ENCODE measurements around the gene FNDC3B. TPM values are rescaled to one million over a fixed set of nuclear protein-coding genes. Genes with fewer than 3 reads are reported as not detected.

Gene FNDC3B
- total RNA-seq, 1 experiment from 2014 or later: 48.6 TPM

GRCh38 chr3:172065967-172066762, 26.8 kb downstream of the FNDC3B start:
- Histone ChIP-seq H3F3A (ENCODE audit: low read length, unreplicated experiment) (no peaks in the 10 kb centered on the region), H3K9me3 (ENCODE audit: low read length) (no peaks in the 10 kb centered on the region), H2AFZ (ENCODE audit: low read length) (no peak overlapping the region), H3K27ac (ENCODE audit: low read length) (no peak overlapping the region), H3K27me3 (ENCODE audit: low read length) (no peaks in the 10 kb centered on the region), H3K4me1 (ENCODE audit: insufficient read depth, low read length) (peaks cover 20% of the 10 kb centered on the region; the same call in 1 of the 2 replicates), H3K36me3 (ENCODE audit: low read depth, low read length) (peaks cover 9% of the 10 kb centered on the region; the same call in 1 of the 2 replicates), H3K4me3 (ENCODE audit: low read length) (no peak overlapping the region), H3K9me2 (replicated peaks; ENCODE audit: low read length) (no peaks in the 10 kb centered on the region), H3K4me2 (ENCODE audit: low read length) (no peak overlapping the region), H3K9ac (ENCODE audit: low read length) (no peak overlapping the region), H3K79me2 (ENCODE audit: low read length) (peaks cover 99% of the 10 kb centered on the region), H4K20me1 (ENCODE audit: low read length) (peaks cover 86% of the 10 kb centered on the region)
- intact Hi-C loops (cut with micrococcal nuclease): no loop called here
- no TSS peak for BruUV-seq (replicated peaks)
- peak; percentile 18 for DNase-seq
- peak; percentile 42 for ATAC-seq
- CTCF ChIA-PET: no interaction called here
- POLR2A ChIA-PET (ENCODE audit: unreplicated experiment): interaction anchor here (0.5 kb wide), 1 partner anchor 28 kb away, joined by 7 read pairs; no protein-coding TSS in a partner anchor
- TF ChIP-seq EZH2phosphoT487 (IDR thresholded peaks at IDR 0.05; ENCODE audit: borderline replicate concordance, low read length) (no peak), CTCF (conservative IDR thresholded peaks at IDR 0.05; ENCODE audit: low read depth, low read length) (no peak)

- no peak overlapping the region for H3K9ac ChIP-seq (ENCODE audit: low read length)
- no peaks in the 10 kb centered on the region for H3K9me2 ChIP-seq (replicated peaks; ENCODE audit: low read length)
- TF ChIP-seq CTCF (conservative IDR thresholded peaks at IDR 0.05; ENCODE audit: low read depth, low read length) (no peak), EZH2phosphoT487 (IDR thresholded peaks at IDR 0.05; ENCODE audit: borderline replicate concordance, low read length) (no peak), EZH2 (IDR thresholded peaks at IDR 0.05; ENCODE audit: low read length, unreplicated experiment) (no peak)
- ATAC-seq (peak; percentile 10; the same call in 1 of the 2 replicates), DNase-seq (no peak)
- H3K4me3 ChIP-seq (ENCODE audit: low read length): no peak overlapping the region
- H3F3A ChIP-seq (ENCODE audit: low read length, unreplicated experiment): no peaks in the 10 kb centered on the region
- H3K36me3 ChIP-seq (ENCODE audit: low read depth, low read length): peaks cover 9% of the 10 kb centered on the region; the same call in 1 of the 2 replicates
- no peaks in the 10 kb centered on the region for H3K27me3 ChIP-seq (ENCODE audit: low read length)
- ChIA-PET POLR2A (ENCODE audit: unreplicated experiment) (interaction anchor here (0.5 kb wide), 1 partner anchor 29 kb away, joined by 7 read pairs; no protein-coding TSS in a partner anchor), CTCF (no interaction called here)
- H3K79me2 ChIP-seq (ENCODE audit: low read length): peaks cover 100% of the 10 kb centered on the region
- H2AFZ ChIP-seq (ENCODE audit: low read length): no peak overlapping the region
- peaks cover 85% of the 10 kb centered on the region for H4K20me1 ChIP-seq (ENCODE audit: low read length)
- intact Hi-C loops (cut with micrococcal nuclease): no loop called here
- peaks cover 13% of the 10 kb centered on the region; the same call in 1 of the 2 replicates for H3K4me1 ChIP-seq (ENCODE audit: insufficient read depth, low read length)
- no TSS peak for BruUV-seq (replicated peaks)
- H3K27ac ChIP-seq (ENCODE audit: low read length): no peak overlapping the region
- no peak overlapping the region for H3K4me2 ChIP-seq (ENCODE audit: low read length)
- H3K9me3 ChIP-seq (ENCODE audit: low read length): no peaks in the 10 kb centered on the region
Observed at GRCh38 chr3:172066880-172067796, 27.8 kb downstream of the FNDC3B start.
